ENCODE data around the gene ENO2.

Gene ENO2

GRCh38 chr12:6914947-6915788, 788 bp downstream of the ENO2 start:
- no peak for DNase-seq (ENCODE audit: low read depth in 1 of 2, low spot score in 1 of 2)
- Histone ChIP-seq H3K27ac (replicated peaks) (no peak overlapping the region), H3K4me3 (replicated peaks; ENCODE audit: insufficient read depth, low read length) (peak overlapping the region; percentile 50), H3K27me3 (ENCODE audit: insufficient read depth, poor library complexity, severe bottlenecking) (peaks cover 20% of the 10 kb centered on the region)
- TF ChIP-seq CTCF (IDR thresholded peaks at IDR 0.05; ENCODE audit: insufficient read depth, low read length) (no peak), SPI1 (IDR thresholded peaks at IDR 0.05; ENCODE audit: borderline replicate concordance, low read depth) (no peak), REST (IDR thresholded peaks at IDR 0.05; ENCODE audit: insufficient replicate concordance, low read depth) (no peak), POLR2AphosphoS5 (IDR thresholded peaks at IDR 0.05; ENCODE audit: low read depth) (no peak), GABPA (IDR thresholded peaks at IDR 0.05; ENCODE audit: low read depth) (no peak)

- Histone ChIP-seq H3K27me3 (ENCODE audit: insufficient read depth, poor library complexity, severe bottlenecking) (peaks cover 20% of the 10 kb centered on the region), H3K4me3 (replicated peaks; ENCODE audit: insufficient read depth, low read length) (no peak overlapping the region), H3K27ac (replicated peaks) (no peak overlapping the region)
- no peak for DNase-seq (ENCODE audit: low read depth in 1 of 2, low spot score in 1 of 2)
- TF ChIP-seq GABPA (IDR thresholded peaks at IDR 0.05; ENCODE audit: low read depth) (no peak), SPI1 (IDR thresholded peaks at IDR 0.05; ENCODE audit: borderline replicate concordance, low read depth) (no peak), CTCF (IDR thresholded peaks at IDR 0.05; ENCODE audit: insufficient read depth, low read length) (no peak), REST (IDR thresholded peaks at IDR 0.05; ENCODE audit: insufficient replicate concordance, low read depth) (no peak), POLR2AphosphoS5 (IDR thresholded peaks at IDR 0.05; ENCODE audit: low read depth) (no peak)
Measured at GRCh38 chr12:6915789-6916285, 1.5 kb downstream of the ENO2 start.

- no peak for DNase-seq (ENCODE audit: low read depth in 1 of 2, low spot score in 1 of 2)
- H3K27me3 ChIP-seq (ENCODE audit: insufficient read depth, poor library complexity, severe bottlenecking), result peaks cover 20% of the 10 kb centered on the region
- no peak overlapping the region for H3K27ac ChIP-seq (replicated peaks)
- no peak overlapping the region for H3K4me3 ChIP-seq (replicated peaks; ENCODE audit: insufficient read depth, low read length)
- TF ChIP-seq GABPA (IDR thresholded peaks at IDR 0.05; ENCODE audit: low read depth) (no peak), REST (IDR thresholded peaks at IDR 0.05; ENCODE audit: insufficient replicate concordance, low read depth) (no peak), CTCF (IDR thresholded peaks at IDR 0.05; ENCODE audit: insufficient read depth, low read length) (no peak), POLR2AphosphoS5 (IDR thresholded peaks at IDR 0.05; ENCODE audit: low read depth) (no peak), SPI1 (IDR thresholded peaks at IDR 0.05; ENCODE audit: borderline replicate concordance, low read depth) (no peak)
Measured at GRCh38 chr12:6916426-6917200, 2.2 kb downstream of the ENO2 start.
